ENCODE measurements around the gene C17orf113. TPM values are rescaled to one million over a fixed set of nuclear protein-coding genes. Genes with fewer than 3 reads are reported as not detected.

The C17orf113 gene
- total RNA-seq, 2 donors from 2014 or later: 1.7 to 2.9 TPM

DNA sequence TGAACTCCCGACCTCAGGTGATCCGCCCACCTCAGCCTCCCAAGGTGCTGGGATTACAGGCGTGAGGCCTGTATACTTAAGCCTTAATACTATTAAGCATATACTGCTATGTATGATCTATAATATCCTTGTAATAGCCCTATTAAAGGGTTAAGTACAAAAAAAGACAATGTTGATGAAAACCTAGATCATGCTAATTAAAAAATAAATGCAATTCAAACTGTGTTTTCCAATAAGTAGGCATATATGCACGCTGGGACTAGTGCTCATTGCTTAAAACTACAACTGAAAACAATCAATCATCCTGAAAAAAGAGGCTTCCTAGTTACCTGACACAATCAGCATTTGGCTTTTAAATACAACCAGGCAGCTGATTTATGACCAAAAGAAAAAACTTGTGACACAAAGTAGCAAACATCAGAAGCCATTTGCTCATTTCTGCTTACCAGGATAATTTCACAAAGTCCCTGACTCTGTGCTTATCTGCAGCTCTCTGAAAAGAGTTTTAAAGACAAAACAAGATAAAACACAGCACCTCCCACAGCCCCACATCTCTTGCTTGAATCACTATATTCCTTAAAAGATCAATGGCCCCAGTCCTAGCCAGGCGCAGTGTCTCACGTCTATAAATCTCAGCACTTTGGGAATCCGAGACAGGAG is 36.8 kb upstream of the C17orf113 start:
- 85 to 87% methylated on average over 4 to 6 of the region's 7 CpGs for WGBS, 2 experiments (ENCODE audit: insufficient coverage in 1 of 2, insufficient read length in 1 of 2)
- no peaks in the 10 kb centered on the region for H3K9me3 Mint-ChIP-seq
- H3K27ac Mint-ChIP-seq: no peak overlapping the region

DNA sequence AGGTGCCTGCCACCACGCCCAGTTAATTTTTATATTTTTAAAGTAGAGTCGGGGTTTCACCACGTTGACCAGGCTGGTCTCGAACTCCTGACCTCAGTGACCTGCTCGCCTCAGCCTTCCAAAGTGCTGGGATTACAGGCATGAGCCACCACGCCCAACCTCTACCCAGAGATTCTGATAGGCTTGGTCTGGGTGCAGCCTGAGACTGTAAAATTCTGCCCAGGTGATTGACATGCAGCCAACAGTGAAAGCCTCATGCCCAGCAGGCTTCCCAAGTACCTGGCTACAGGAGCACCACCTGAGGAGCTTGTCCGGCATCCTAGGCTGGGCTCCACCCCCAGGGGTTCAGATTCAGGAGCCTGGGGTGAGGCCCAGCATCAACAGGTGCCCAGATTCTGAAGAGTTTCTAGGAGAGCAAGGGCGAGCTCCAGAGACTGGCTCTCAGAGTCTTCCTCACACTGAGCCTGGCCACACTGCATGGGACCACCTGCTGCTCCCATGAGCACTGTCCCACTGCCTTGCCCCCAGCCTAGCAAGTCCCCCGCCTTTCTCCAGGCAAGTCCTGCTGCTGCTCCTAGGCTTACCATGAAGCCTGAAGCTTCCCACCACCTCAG is 31.2 kb upstream of the C17orf113 start:
- no peaks in the 10 kb centered on the region for H3K27me3 ChIP-seq (ENCODE audit: control insufficient read depth, insufficient read depth, low read length, poor library complexity, severe bottlenecking)
- no peak overlapping the region for H3K9ac ChIP-seq (ENCODE audit: extremely low read depth, low read length, poor library complexity, severe bottlenecking)
- Mint-ChIP-seq H3K27ac (no peak overlapping the region), H3K9me3 (no peaks in the 10 kb centered on the region), H3K27me3 (ENCODE audit: insufficient read depth) (no peaks in the 10 kb centered on the region), H3K36me3 (ENCODE audit: low read depth) (no peaks in the 10 kb centered on the region), H3K4me3 (no peak overlapping the region), H3K4me1 (peaks cover 10% of the 10 kb centered on the region)
- H3K4me1 ChIP-seq (ENCODE audit: control insufficient read depth, insufficient read depth, low read length): no peaks in the 10 kb centered on the region
- no peak overlapping the region for H3K27ac ChIP-seq (ENCODE audit: low read depth, low read length)
- H3K36me3 ChIP-seq (ENCODE audit: control insufficient read depth, insufficient read depth, low read length): no peaks in the 10 kb centered on the region
- no peak for DNase-seq
- H3K4me3 ChIP-seq (ENCODE audit: low read length): no peak overlapping the region
- WGBS, 2 experiments (ENCODE audit: insufficient coverage in 1 of 2, insufficient read length in 1 of 2): 89 to 97% methylated on average over 9 of the region's 9 CpGs
- H3K9me3 ChIP-seq (ENCODE audit: control insufficient read depth, low read length): no peaks in the 10 kb centered on the region
- TF ChIP-seq, protein P1, sequence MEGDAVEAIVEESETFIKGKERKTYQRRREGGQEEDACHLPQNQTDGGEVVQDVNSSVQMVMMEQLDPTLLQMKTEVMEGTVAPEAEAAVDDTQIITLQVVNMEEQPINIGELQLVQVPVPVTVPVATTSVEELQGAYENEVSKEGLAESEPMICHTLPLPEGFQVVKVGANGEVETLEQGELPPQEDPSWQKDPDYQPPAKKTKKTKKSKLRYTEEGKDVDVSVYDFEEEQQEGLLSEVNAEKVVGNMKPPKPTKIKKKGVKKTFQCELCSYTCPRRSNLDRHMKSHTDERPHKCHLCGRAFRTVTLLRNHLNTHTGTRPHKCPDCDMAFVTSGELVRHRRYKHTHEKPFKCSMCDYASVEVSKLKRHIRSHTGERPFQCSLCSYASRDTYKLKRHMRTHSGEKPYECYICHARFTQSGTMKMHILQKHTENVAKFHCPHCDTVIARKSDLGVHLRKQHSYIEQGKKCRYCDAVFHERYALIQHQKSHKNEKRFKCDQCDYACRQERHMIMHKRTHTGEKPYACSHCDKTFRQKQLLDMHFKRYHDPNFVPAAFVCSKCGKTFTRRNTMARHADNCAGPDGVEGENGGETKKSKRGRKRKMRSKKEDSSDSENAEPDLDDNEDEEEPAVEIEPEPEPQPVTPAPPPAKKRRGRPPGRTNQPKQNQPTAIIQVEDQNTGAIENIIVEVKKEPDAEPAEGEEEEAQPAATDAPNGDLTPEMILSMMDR (conservative IDR thresholded peaks at IDR 0.05): no peak

More for the DNA sequence above, 36.8 kb upstream of the C17orf113 start:
- no peak overlapping the region for H3K9ac ChIP-seq (ENCODE audit: extremely low read depth, low read length, poor library complexity, severe bottlenecking)
- TF ChIP-seq, protein P1 (conservative IDR thresholded peaks at IDR 0.05): no peak
- Mint-ChIP-seq H3K36me3 (ENCODE audit: low read depth) (no peaks in the 10 kb centered on the region), H3K27me3 (ENCODE audit: insufficient read depth) (peaks cover 9% of the 10 kb centered on the region), H3K4me1 (peaks cover 14% of the 10 kb centered on the region), H3K4me3 (no peak overlapping the region)
- no peak for DNase-seq
- H3K9me3 ChIP-seq (ENCODE audit: control insufficient read depth, low read length): no peaks in the 10 kb centered on the region
- H3K27ac ChIP-seq (ENCODE audit: low read depth, low read length): no peak overlapping the region
- H3K36me3 ChIP-seq (ENCODE audit: control insufficient read depth, insufficient read depth, low read length): no peaks in the 10 kb centered on the region
- no peak overlapping the region for H3K4me3 ChIP-seq (ENCODE audit: low read length)
- H3K27me3 ChIP-seq (ENCODE audit: control insufficient read depth, insufficient read depth, low read length, poor library complexity, severe bottlenecking): no peaks in the 10 kb centered on the region
- H3K4me1 ChIP-seq (ENCODE audit: control insufficient read depth, insufficient read depth, low read length): peaks cover 8% of the 10 kb centered on the region

DNA sequence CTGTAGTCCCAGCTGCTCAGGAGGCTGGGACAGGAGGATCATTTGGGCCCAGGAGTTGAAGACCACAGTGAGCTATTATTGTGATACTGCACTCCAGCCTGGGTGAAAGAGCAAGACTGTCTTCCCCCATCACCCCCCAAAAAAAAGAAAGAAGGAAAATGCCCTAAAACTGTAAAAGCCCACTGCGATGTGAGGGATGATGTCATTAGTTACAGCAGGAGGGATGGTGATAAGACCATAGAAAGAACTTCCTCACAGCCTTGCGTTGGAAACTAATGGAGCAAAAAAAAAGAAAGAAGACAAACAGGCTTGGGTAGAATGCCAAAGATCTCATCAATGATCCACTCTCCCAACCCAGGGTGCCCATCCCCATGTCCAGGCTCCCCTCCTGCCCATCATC is 29.1 kb upstream of the C17orf113 start:
- no peak overlapping the region for H3K27ac Mint-ChIP-seq
- H3K9me3 Mint-ChIP-seq: no peaks in the 10 kb centered on the region
- H3K36me3 ChIP-seq (ENCODE audit: control insufficient read depth, insufficient read depth, low read length): no peaks in the 10 kb centered on the region
- H3K36me3 Mint-ChIP-seq (ENCODE audit: low read depth): no peaks in the 10 kb centered on the region
- 87 to 88% methylated on average over 1 to 2 of the region's 2 CpGs for WGBS, 2 experiments (ENCODE audit: insufficient coverage in 1 of 2, insufficient read length in 1 of 2)
- no peak overlapping the region for H3K27ac ChIP-seq (ENCODE audit: low read depth, low read length)
- H3K4me1 Mint-ChIP-seq: peaks cover 10% of the 10 kb centered on the region
- H3K4me3 Mint-ChIP-seq: no peak overlapping the region
- no peaks in the 10 kb centered on the region for H3K4me1 ChIP-seq (ENCODE audit: control insufficient read depth, insufficient read depth, low read length)
- no peak overlapping the region for H3K4me3 ChIP-seq (ENCODE audit: low read length)
- TF ChIP-seq, protein P1 (conservative IDR thresholded peaks at IDR 0.05): no peak
- no peaks in the 10 kb centered on the region for H3K9me3 ChIP-seq (ENCODE audit: control insufficient read depth, low read length)
- no peak overlapping the region for H3K9ac ChIP-seq (ENCODE audit: extremely low read depth, low read length, poor library complexity, severe bottlenecking)
- no peaks in the 10 kb centered on the region for H3K27me3 ChIP-seq (ENCODE audit: control insufficient read depth, insufficient read depth, low read length, poor library complexity, severe bottlenecking)
- H3K27me3 Mint-ChIP-seq (ENCODE audit: insufficient read depth): no peaks in the 10 kb centered on the region
- DNase-seq: no peak

All from endodermal cell (in vitro differentiated cells).